Stomach (tissue), 4 donors: Measurements from ENCODE around the gene ATG4D.

Experiments
- CTCF ChIP-seq, 7 experiments: fragments of 450-650 bp in 4 of 7; fragments of 200-600 bp in 3 of 7; sonication (generic) in 3 of 7; IDR thresholded peaks; one replicate each; pipeline ENCODE4 v1.5.1; 2016 to 2019; ENCODE audit warnings: antibody characterized with exemption in 7 of 7, control low read depth in 2 of 7, mild to moderate bottlenecking in 1 of 7
- EP300 ChIP-seq: sonication (generic); formaldehyde crosslinking; IDR thresholded peaks from one replicate; pipeline ENCODE4 v1.6.1; 2017; ENCODE audit warnings: antibody characterized with exemption
- POLR2A ChIP-seq, 4 donors: fragments of 450-650 bp; IDR thresholded peaks; one replicate each; pipeline ENCODE4 v1.6.1; 2016; ENCODE audit warnings: antibody characterized with exemption in 4 of 4, control low read depth in 2 of 4, mild to moderate bottlenecking in 1 of 4, moderate library complexity in 1 of 4

GRCh38 chr19:10549733-10550132 is 6.0 kb downstream of the ATG4D start:
- TF ChIP-seq CTCF (IDR thresholded peaks at IDR 0.05) (no peak), POLR2A (IDR thresholded peaks at IDR 0.05) (no peak), EP300 (no peak)
